K562 (cell line): ENCODE results near the gene POLR1H. TPM values are rescaled to one million over a fixed set of nuclear protein-coding genes. Genes with fewer than 3 reads are reported as not detected.

Experiments used
- BCL6 ChIP-seq: fragments of 250-450 bp; sonication (Bioruptor Pico); IDR thresholded peaks from 2 replicates; pipeline ENCODE4 v1.4.0; 2020
- BRCA1 ChIP-seq, 2 experiments: fragments of 450-650 bp in 1 of 2; sonication (generic) in 1 of 2; formaldehyde crosslinking in 1 of 2; IDR thresholded peaks; 2 replicates each; pipeline versions ENCODE4 v1.5.0 to v1.6.1; 2017 to 2020; ENCODE audit warnings: mild to moderate bottlenecking in 1 of 2, missing genetic modification reagents in 1 of 2
- CTBP1 ChIP-seq: fragments of 450-650 bp; IDR thresholded peaks from 2 replicates; pipeline ENCODE4 v1.6.1; 2016; ENCODE audit warnings: borderline replicate concordance
- GATAD2A ChIP-seq: fragments of 450-650 bp; IDR thresholded peaks from 2 replicates; pipeline ENCODE4 v1.6.1; 2017
- KLF1 ChIP-seq: fragments of 450-650 bp; IDR thresholded peaks from 2 replicates; pipeline ENCODE4 v1.6.1; 2016; ENCODE audit warnings: missing genetic modification characterization, missing compliant biosample characterization
- MECOM ChIP-seq: fragments of 250-450 bp; sonication (Bioruptor Pico); IDR thresholded peaks from 2 replicates; pipeline ENCODE4 v1.8.0; 2022; ENCODE audit warnings: inconsistent platforms
- NCOA1 ChIP-seq: fragments of 450-650 bp; IDR thresholded peaks from 2 replicates; pipeline ENCODE4 v1.6.1; 2016; ENCODE audit warnings: low read depth
- NELFE ChIP-seq: IDR thresholded peaks from 2 replicates; pipeline ENCODE4 v1.6.1; 2011; ENCODE audit warnings: mild to moderate bottlenecking; ENCODE audit not compliant: insufficient read depth, insufficient read length
- NFE2L1 ChIP-seq: fragments of 450-650 bp; IDR thresholded peaks from 2 replicates; pipeline ENCODE4 v1.6.1; 2016; ENCODE audit warnings: missing genetic modification characterization, low read depth, mild to moderate bottlenecking, missing compliant biosample characterization, moderate library complexity, borderline replicate concordance
- POLR2B ChIP-seq: fragments of 450-650 bp; IDR thresholded peaks from 2 replicates; pipeline ENCODE4 v1.6.1; 2018; ENCODE audit warnings: low read depth; ENCODE audit not compliant: partially characterized antibody
- RUNX1 ChIP-seq: sonication (generic); IDR thresholded peaks from 2 replicates; pipeline ENCODE4 v1.6.1; 2016; ENCODE audit warnings: antibody characterized with exemption, low read depth
- SAFB2 ChIP-seq: fragments of 200-400 bp; formaldehyde crosslinking; IDR thresholded peaks from 2 replicates; pipeline ENCODE4 v1.6.1; 2018; ENCODE audit warnings: borderline replicate concordance, low read length, low read depth, moderate library complexity; ENCODE audit not compliant: severe bottlenecking
- SREBF2 ChIP-seq: sonication (generic); formaldehyde crosslinking; IDR thresholded peaks from 2 replicates; pipeline ENCODE4 v1.4.0; 2020; ENCODE audit warnings: mild to moderate bottlenecking, missing genetic modification reagents
- YBX1 ChIP-seq: fragments of 450-650 bp; IDR thresholded peaks from 2 replicates; pipeline ENCODE4 v1.7.1; 2016; ENCODE audit warnings: mild to moderate bottlenecking
- ZNF354B ChIP-seq: fragments of 250-450 bp; sonication (Bioruptor Pico); IDR thresholded peaks from 2 replicates; pipeline ENCODE4 v1.4.0; 2020
- polyA plus RNA-seq, 8 experiments: library from polyadenylated mRNA; depleted of rRNA in 4 of 8; stranded (reverse) in 5 of 8; unstranded in 3 of 8; fragments of >200 nt; fragmentation: Nextera tagmentation in 2 of 8; fragmentation: Illumina TruSeq in 1 of 8; extraction: Ambion mirVana in 2 of 8; extraction: Trizol in 1 of 8; gene quantifications; 2 replicates each; pipeline versions ENCODE4 v1.2.1 to v1.2.3, GENCODE V29; 2011 to 2014; ENCODE audit warnings: inconsistent platforms in 1 of 8, missing spikeins in 1 of 8
- total RNA-seq, 7 experiments: library from RNA; depleted of rRNA in 6 of 7; stranded (reverse); fragments of >200 nt in 6 of 7; fragmentation: Illumina TruSeq in 2 of 7; extraction: Trizol in 2 of 7; gene quantifications; 2 replicates each; pipeline versions ENCODE4 v1.2.1 to v1.2.3, GENCODE V29; 2011 to 2021; ENCODE audit warnings: low replicate concordance in 1 of 7
- TF ChIP-seq, protein P1 (sequence below): sonication (generic); formaldehyde crosslinking; IDR thresholded peaks from 2 replicates; pipeline ENCODE4 v1.8.1; 2023; ENCODE audit warnings: mild to moderate bottlenecking, missing genetic modification reagents, moderate library complexity
- TF ChIP-seq, protein P2 (sequence below): sonication (generic); formaldehyde crosslinking; IDR thresholded peaks from 2 replicates; pipeline ENCODE4 v1.8.0; 2022; ENCODE audit warnings: mild to moderate bottlenecking, missing genetic modification reagents, borderline replicate concordance
- TF ChIP-seq, protein P3 (sequence below), 2 experiments: fragments of 450-650 bp in 1 of 2; sonication (generic) in 1 of 2; formaldehyde crosslinking; conservative IDR thresholded peaks; 2 replicates each; pipeline versions ENCODE4 v1.4.0 to v1.8.1; 2020 to 2022; ENCODE audit warnings: mild to moderate bottlenecking in 1 of 2, missing genetic modification reagents in 1 of 2
- TF ChIP-seq, protein P4 (sequence below): conservative IDR thresholded peaks from 2 replicates; pipeline ENCODE4 v1.6.1; 2011; ENCODE audit warnings: low read depth, mild to moderate bottlenecking, low read length; ENCODE audit not compliant: control insufficient read depth
- TF ChIP-seq, protein P5 (sequence below): sonication (generic); formaldehyde crosslinking; IDR thresholded peaks from 2 replicates; pipeline ENCODE4 v1.8.0; 2022; ENCODE audit warnings: mild to moderate bottlenecking, low read depth, missing genetic modification reagents

The POLR1H gene
- total and polyA plus RNA-seq, 9 of the 15 experiments (the other 6 are each of a cell fraction or from before 2014, with no cell fraction given), result 92.2 to 333 (median 143) TPM

DNA sequence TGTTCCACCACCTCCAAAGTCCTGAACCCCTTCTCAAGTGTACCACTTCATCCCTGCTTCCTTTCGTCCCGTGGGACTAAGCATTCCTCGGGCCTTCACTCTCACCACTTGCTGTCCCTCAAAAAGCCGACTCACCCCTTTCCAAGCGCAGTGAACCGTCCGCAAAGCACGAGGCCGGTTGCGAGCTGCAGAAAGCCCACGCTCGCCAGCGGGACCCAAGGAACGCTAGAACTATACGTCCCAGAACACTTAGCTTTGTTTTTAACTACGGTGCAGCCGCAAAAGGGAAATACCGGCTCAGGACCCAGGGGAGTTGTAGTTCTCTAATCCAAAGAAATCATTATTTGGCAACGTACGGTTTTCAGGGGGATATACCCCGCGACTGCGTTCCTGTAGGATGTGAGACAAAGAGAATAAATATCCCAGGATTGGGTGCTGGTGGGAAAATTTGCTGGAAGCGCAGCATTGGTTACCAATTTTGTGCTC lies 416 bp upstream of the POLR1H start (continued):
- TF ChIP-seq NFE2L1 (tag) (no peak), RUNX1 (no peak), GATAD2A (no peak), SREBF2 (CRISPR knock-in tag) (no peak), SAFB2 (no peak), ZNF354B (CRISPR knock-in tag) (no peak), BRCA1 (IDR thresholded peaks at IDR 0.05) (no peak), BRCA1 (CRISPR knock-in tag; IDR thresholded peaks at IDR 0.05) (no peak), NELFE (no peak), CTBP1 (no peak), MECOM (no peak), NCOA1 (no peak), POLR2B (no peak), YBX1 (no peak), BCL6 (CRISPR knock-in tag) (no peak), KLF1 (tag) (0 out of 2 replicates have a peak, but pooled peaks have one; percentile 4)
- TF ChIP-seq, protein P1, sequence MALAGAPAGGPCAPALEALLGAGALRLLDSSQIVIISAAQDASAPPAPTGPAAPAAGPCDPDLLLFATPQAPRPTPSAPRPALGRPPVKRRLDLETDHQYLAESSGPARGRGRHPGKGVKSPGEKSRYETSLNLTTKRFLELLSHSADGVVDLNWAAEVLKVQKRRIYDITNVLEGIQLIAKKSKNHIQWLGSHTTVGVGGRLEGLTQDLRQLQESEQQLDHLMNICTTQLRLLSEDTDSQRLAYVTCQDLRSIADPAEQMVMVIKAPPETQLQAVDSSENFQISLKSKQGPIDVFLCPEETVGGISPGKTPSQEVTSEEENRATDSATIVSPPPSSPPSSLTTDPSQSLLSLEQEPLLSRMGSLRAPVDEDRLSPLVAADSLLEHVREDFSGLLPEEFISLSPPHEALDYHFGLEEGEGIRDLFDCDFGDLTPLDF (CRISPR knock-in tag), result 0 out of 2 replicates have a peak, but pooled peaks have one; percentile 6
- TF ChIP-seq, protein P2, sequence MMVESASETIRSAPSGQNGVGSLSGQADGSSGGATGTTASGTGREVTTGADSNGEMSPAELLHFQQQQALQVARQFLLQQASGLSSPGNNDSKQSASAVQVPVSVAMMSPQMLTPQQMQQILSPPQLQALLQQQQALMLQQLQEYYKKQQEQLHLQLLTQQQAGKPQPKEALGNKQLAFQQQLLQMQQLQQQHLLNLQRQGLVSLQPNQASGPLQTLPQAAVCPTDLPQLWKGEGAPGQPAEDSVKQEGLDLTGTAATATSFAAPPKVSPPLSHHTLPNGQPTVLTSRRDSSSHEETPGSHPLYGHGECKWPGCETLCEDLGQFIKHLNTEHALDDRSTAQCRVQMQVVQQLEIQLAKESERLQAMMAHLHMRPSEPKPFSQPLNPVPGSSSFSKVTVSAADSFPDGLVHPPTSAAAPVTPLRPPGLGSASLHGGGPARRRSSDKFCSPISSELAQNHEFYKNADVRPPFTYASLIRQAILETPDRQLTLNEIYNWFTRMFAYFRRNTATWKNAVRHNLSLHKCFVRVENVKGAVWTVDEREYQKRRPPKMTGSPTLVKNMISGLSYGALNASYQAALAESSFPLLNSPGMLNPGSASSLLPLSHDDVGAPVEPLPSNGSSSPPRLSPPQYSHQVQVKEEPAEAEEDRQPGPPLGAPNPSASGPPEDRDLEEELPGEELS (CRISPR knock-in tag), result 0 out of 2 replicates have a peak, but pooled peaks have one; percentile 24
- TF ChIP-seq, protein P3, sequence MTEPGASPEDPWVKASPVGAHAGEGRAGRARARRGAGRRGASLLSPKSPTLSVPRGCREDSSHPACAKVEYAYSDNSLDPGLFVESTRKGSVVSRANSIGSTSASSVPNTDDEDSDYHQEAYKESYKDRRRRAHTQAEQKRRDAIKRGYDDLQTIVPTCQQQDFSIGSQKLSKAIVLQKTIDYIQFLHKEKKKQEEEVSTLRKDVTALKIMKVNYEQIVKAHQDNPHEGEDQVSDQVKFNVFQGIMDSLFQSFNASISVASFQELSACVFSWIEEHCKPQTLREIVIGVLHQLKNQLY (CRISPR knock-in tag; conservative IDR thresholded peaks at IDR 0.05), result no peak
- TF ChIP-seq, protein P4, sequence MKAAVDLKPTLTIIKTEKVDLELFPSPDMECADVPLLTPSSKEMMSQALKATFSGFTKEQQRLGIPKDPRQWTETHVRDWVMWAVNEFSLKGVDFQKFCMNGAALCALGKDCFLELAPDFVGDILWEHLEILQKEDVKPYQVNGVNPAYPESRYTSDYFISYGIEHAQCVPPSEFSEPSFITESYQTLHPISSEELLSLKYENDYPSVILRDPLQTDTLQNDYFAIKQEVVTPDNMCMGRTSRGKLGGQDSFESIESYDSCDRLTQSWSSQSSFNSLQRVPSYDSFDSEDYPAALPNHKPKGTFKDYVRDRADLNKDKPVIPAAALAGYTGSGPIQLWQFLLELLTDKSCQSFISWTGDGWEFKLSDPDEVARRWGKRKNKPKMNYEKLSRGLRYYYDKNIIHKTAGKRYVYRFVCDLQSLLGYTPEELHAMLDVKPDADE, result no peak
- TF ChIP-seq, protein P5, sequence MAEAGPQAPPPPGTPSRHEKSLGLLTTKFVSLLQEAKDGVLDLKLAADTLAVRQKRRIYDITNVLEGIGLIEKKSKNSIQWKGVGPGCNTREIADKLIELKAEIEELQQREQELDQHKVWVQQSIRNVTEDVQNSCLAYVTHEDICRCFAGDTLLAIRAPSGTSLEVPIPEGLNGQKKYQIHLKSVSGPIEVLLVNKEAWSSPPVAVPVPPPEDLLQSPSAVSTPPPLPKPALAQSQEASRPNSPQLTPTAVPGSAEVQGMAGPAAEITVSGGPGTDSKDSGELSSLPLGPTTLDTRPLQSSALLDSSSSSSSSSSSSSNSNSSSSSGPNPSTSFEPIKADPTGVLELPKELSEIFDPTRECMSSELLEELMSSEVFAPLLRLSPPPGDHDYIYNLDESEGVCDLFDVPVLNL (CRISPR knock-in tag), result 0 out of 2 replicates have a peak, but pooled peaks have one; percentile 18
